RPMI7951 (cell line): ENCODE measurements around the gene TGDS. TPM values are rescaled to one million over a fixed set of nuclear protein-coding genes. Genes with fewer than 3 reads are reported as not detected.

ENCODE experiments used
- DNase-seq: peaks from one replicate; pipeline ENCODE4 v3.0.0-alpha.2; 2012; ENCODE audit warnings: low read depth
- total RNA-seq: library from RNA; depleted of rRNA; stranded (reverse); fragments of >200 nt; shearing (Covaris generic); gene quantifications from 2 replicates; pipeline ENCODE4 v1.2.3, GENCODE V29; 2014

The TGDS gene
- total RNA-seq, 1 experiment from 2014 or later = 17.1 TPM

DNA sequence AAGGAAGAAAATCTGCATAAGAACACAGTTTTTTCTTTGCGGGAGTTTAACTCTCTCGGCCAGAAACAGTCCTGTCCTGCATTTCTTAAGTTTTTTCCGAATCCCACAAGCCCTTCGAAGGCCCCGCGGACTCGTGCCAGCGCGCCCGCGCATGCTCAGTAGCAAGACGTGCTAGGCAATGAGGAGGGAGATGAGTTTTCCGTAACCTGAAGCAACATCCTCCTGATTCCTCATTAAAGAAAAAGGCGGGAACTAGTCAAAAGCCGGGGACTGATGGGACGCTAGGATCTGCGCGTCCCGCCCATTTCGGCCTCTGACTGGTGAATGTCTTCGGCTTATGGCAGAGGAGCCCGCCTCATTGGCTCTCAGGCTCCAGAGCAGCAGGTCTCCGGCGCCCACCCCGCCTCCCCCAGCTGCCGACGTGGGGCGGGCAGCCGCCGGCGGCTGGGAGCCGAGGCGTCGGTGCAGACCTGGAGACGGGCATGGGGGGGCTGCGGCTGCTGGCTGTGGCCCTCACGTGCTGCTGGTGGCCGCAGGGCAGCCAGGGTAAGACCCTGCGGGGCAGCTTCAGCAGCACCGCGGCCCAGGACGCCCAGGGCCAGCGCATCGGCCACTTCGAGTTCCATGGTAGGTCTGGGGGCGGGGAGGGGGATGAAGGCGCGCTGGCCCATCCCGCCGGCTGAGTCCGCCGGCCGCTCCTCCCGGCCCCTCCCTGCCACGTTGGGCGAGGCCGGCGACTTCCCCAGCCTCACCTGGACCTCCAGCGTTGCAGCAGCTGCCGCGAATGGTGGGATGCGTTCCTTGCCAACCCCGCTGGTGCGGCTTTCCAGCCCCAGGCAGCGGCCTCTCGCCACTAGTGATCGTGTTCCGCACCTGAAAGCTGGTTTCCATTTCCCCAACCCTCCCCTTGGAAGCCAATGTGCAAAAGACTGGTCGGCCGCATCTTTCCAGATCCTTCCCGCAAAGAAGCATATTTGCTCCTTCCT, 5.8 kb upstream of the TGDS start, which contains the start of gene GPR180:
Gene GPR180 (plus strand): TSS at position 412 of the 986 bp plus-strand sequence. CDS start 71 bp downstream, at position 483.
- peak; percentile 99 for DNase-seq

DNA sequence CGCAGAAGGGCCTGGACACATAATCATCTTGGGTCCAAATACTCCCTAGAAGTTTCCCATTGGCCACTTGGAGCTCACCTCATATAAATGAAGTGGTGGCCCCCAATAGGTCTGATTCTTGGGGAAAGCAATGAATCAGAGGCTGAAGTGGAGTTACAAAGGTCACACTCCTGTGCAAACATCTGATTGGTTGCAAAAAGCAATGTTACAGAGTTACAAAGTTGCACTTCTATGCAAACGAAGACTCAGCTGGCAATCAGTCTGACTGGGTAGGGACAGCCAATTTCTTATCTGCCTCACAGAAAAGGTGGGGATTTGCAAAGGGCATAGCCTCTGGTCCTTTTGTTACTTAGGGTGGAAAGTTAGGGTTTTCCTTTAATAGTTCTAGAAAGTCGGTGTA, 3.9 kb upstream of the TGDS start:
- no peak for DNase-seq

- no peak for DNase-seq
Measured at GRCh38 chr13:94598281-94598680, 2.3 kb upstream of the TGDS start.

- no peak for DNase-seq
Measured at GRCh38 chr13:94596575-94596971, 621 bp upstream of the TGDS start.

- peak; percentile 21 for DNase-seq
Measured at GRCh38 chr13:94595001-94595949, 677 bp downstream of the TGDS start.

GRCh38 chr13:94590744-94591143, 5.2 kb downstream of the TGDS start:
- DNase-seq = no peak

GRCh38 chr13:94588541-94588940, 7.4 kb downstream of the TGDS start:
- DNase-seq = no peak

DNA sequence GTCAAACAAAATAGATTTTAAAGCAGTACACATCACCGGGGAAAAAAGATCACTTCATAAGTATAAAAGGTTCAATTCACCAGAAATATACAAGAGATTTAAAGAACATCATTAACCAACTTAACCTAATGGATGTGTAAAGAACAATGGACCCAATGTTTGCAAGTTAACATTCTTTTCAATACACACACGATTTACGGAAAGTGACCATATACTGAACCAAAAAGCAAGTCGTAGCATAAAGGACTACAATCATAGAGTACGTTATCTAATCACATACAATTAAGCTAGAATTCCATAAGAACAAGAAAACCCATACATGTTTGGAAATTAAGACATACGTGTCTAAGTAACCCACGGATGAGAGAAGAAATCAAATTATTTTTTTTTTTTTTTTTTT, 9.6 kb downstream of the TGDS start:
- peak; percentile 7 for DNase-seq

- DNase-seq = no peak
Measured at GRCh38 chr13:94585543-94586101, 10.3 kb downstream of the TGDS start.

- no peak for DNase-seq
Measured at GRCh38 chr13:94583926-94584325, 12.0 kb downstream of the TGDS start.

- DNase-seq = no peak
Measured at GRCh38 chr13:94579063-94579462, 16.9 kb downstream of the TGDS start.

GRCh38 chr13:94569615-94570014, 26.3 kb downstream of the TGDS start:
- no peak for DNase-seq

DNA sequence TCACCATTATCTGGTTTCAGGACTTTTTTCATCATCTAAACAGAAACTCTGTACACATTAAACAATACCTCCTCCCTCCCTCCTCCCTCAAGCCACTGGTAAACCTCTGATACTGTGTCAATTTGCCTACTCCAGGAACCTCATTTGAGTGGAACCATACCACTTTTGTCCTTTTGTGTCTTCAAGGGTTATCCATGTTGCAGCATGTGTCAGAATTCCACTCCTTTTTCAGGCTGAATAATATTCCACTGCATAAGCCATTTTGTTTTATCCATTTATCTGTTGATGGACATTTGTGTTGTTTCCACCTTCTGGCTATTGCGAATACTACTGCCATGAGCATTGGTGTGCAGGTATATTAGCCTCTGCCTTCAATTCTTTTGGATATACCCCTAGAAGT, 27.5 kb downstream of the TGDS start:
- DNase-seq = no peak

DNA sequence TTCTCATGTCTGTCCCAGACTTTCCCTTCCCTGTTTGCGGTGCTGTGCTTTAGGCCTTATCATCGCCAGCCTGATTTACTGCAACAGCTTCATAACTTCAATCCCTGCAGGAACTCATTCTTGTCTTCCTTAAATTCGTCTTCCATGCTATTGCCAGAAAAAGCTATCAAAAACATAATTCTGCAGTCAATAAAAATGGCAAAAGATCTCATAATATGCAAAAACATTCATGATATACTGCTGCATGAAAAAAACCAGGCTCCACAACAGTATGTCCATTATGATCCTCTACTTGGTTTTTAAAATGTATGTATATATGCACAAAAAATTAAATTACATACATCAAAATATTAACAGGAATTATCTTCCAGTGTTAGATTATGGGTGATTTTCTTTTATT, 28.4 kb downstream of the TGDS start:
- no peak for DNase-seq

DNA sequence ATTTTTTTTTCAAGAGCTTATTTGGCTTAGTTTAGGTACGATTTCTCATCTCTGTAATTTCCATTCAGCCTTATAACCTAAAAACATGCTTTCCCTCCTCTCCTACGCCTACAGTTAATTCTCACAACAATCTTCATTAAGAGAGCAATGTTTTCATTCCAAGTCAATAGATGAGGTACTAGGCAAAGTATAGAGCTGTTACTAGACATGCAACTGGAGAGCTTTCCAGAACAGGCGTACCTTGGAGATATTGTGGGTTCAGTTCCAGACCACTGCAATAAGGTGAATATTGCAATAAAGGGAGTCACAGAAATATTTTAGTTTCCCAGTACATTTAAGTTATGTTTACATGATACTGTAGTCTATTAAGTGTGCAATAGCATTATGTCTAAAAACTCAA, 34.8 kb downstream of the TGDS start:
- no peak for DNase-seq

- no peak for DNase-seq
Measured at GRCh38 chr13:94560116-94560515, 35.8 kb downstream of the TGDS start.

GRCh38 chr13:94559222-94559795, 36.6 kb downstream of the TGDS start:
- DNase-seq = no peak

- no peak for DNase-seq
Measured at GRCh38 chr13:94558716-94559115, 37.2 kb downstream of the TGDS start.

DNA sequence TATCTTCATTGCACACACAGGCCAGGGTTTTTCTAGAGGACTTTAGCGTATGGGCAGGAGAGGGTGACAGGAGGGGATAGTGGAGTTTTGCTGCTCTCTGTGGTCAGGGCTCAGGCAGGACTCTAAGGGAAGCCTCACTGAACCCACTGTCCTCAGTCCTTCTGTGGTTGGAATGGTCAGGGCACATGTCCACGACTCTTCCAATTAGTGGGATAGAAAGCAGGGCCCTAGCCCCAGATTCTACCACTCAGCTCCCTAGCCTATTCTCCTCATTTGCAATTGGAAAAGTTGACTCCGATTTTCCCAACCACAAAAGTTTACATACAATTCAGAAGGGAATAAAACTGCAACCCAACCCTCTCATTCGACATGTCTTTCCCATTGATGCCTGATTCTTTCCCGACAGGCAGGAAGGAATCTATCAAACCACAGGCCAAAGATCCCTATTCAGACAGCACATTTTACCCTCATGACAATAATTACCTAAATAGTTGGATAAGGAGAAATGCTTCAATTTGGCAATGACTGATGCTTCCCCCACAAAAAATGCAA, 38.2 kb downstream of the TGDS start:
- peak; percentile 4 for DNase-seq

DNA sequence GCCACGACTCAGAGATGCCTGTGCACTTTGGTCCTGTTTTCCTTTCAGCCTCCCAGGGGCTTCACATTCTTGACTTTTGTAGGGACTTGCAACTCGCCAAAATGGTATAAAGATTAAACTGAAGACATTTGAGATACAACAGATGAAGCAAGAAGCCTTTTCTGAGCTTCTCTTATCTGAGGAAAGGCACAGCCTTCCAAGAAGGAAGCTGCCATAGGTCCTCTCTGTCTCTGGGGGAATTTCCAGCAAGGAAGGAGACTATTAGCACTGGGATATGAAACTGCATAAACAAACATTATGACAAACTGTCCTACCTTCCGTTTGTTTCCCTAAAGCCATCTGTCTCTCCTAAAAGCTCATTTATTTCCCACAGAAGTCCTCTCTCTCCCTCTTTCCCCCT, 39.3 kb downstream of the TGDS start:
- no peak for DNase-seq

DNA sequence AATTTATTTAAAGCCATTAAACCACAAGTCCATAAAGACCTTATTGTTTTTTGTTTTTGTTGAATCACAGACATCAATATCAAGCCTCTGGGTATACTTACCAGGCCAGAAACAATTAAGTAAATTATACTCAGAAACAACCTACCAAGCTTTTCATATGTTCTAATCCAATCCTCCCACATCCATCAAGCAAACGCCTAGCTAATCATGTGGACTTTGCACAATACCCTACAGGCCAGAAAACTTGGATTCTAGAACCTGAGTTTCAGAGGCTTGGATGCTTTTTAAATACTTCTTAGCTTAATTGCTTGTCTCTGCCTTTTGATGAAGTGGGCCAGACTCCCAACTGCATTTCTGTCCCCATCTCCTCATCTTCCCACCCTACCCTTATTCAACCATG, 39.9 kb downstream of the TGDS start:
- no peak for DNase-seq
